Activated CD8-positive, alpha-beta memory T cell treated with anti-CD3 and anti-CD28 coated beads for 24 hours (primary cell): ENCODE measurements around the gene STRA8.

Source experiments
- DNase-seq: peaks from one replicate; pipeline ENCODE4 v3.0.0-alpha.2; 2020

Gene STRA8, protein sequence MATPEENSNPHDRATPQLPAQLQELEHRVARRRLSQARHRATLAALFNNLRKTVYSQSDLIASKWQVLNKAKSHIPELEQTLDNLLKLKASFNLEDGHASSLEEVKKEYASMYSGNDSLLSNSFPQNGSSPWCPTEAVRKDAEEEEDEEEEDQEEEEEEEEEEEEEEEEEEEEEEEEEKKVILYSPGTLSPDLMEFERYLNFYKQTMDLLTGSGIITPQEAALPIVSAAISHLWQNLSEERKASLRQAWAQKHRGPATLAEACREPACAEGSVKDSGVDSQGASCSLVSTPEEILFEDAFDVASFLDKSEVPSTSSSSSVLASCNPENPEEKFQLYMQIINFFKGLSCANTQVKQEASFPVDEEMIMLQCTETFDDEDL

DNA sequence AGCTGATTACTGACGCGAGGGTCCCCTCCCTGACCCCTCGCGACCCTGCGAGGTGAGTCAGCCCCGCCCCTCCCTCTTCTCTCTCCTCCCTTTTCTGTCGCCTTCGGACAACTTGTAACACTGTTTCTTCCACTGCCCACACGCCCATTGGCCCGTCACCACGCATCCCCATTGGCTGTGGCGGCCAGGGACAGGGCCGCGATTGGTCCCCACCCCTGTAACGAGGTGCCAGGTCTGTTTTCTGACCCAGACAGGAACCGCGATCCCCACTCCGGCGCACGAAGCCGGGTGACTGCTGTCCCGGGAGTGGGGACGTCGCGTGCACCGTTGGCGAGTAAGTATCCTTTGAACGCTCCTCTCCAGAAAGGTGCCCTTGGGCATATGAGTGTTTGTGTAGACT, at the start of gene STRA8:
Gene STRA8, plus strand, starts transcription at position 269 of the 400 bp plus-strand sequence. CDS start 6,687 bp downstream, outside the sequence.
- peak; percentile 13 for DNase-seq

GRCh38 chr7:135184254-135184841, 49.3 kb upstream of the STRA8 start:
- DNase-seq = peak; percentile 24

DNA sequence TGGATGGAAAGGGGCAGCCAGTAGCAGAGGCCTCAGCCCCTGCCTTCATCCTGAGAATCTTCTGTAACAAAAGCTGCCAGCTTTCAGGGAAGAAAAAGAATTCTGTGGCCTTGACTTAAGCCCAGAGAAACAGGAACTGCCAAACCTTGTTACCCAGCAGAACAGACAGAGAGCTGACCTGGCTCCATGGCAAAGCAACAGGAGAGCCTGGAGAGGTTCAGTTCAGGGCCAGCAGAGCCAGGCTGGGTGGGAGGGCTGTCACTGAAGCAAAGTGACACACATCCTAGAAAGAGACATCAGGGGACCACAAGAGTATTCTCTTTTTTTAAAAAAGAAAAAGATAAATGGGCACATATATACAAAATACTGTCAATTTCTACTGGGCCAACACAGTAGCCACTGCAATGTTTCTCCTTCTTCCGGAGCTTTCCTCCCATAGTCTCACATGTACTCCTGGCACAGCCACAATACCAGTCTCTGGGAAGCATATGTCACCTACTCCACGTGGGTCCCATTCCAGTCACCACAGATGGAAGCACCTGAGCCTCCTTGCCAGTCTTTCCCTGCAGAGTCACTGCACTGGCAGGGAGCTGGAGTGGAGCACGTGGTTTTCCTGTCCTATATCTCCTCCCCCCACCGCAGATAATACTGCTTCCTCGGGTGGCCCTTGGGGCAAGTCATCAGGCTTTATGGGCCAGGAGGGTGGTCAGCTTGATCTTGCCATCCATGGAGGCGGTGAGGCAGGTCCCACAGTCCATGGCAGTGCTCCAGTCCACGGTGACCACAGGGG, 48.0 kb upstream of the STRA8 start:
- peak; percentile 50 for DNase-seq

GRCh38 chr7:135186261-135186540, 47.4 kb upstream of the STRA8 start:
- DNase-seq = no peak

GRCh38 chr7:135186841-135187253, 46.8 kb upstream of the STRA8 start:
- DNase-seq = peak; percentile 41

GRCh38 chr7:135188298-135188984, 45.2 kb upstream of the STRA8 start:
- peak; percentile 37 for DNase-seq

- DNase-seq = no peak
Observed at GRCh38 chr7:135189221-135189662, 44.4 kb upstream of the STRA8 start.

DNA sequence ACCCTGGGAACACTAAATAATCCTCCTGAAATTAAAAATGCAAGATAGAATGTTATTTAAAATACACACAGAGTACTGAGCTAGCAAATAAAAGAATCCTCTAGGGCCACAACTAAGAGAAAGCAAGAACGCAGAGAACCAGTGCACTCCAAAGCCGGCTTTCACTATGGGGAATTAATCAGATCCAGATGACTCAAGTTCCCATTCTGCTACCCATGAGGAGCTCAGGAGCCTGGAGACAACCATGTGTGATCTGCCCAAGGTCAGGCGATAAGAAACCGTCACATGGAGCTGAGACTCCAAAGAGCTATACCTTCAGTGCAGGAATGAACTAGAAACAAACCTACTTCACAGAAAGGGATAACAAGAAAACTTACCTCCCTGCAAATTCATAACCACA, 43.7 kb upstream of the STRA8 start:
- DNase-seq = peak; percentile 4

DNA sequence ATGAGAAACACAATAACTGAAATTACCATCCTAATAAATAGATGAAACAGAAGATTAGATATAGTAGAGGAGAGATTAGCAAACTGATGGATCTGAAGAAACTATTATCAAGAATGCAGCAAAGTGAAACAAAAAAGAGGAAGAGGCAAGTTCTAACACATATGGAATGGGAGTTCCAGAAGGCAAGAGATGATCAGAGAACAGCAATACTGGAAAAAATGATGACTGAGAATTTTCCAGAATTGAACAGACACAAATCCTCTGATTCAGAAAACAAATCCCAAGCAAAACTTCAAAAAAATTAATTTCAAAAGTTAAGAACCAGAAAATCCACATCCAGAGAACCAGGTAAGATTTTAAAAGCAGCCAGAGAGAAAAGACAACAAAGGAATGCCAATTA, 42.9 kb upstream of the STRA8 start:
- DNase-seq = no peak

DNA sequence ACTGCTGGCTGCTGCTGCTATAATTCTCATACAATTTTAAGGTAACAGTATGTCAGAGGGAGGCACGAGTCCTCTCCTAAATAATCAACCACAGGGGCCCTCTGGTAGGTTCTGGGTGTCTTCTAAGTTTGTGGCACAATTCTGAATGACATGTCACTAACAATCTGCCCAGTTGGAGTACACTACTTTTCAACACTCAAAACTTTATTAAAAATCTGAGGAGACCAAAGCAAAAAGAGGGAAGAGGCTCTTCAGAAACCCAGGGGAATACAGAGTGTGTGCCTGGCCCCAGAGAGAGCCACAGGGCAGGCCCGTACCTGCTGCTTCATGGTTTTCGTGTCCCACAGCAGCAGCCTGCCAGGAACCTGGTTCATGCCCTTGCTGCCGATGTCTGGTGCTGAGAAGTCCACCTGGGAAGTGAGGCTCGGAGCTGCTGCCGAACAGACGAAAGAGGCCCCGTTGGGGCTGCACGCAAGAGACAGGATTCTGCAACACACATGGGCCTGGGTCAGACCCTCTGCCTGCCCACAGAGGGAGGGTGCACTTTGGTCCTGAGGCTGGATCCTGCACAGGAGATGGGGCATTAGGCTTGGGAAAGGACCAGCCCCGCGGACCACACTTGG, 40.6 kb upstream of the STRA8 start:
- peak; percentile 37 for DNase-seq

DNA sequence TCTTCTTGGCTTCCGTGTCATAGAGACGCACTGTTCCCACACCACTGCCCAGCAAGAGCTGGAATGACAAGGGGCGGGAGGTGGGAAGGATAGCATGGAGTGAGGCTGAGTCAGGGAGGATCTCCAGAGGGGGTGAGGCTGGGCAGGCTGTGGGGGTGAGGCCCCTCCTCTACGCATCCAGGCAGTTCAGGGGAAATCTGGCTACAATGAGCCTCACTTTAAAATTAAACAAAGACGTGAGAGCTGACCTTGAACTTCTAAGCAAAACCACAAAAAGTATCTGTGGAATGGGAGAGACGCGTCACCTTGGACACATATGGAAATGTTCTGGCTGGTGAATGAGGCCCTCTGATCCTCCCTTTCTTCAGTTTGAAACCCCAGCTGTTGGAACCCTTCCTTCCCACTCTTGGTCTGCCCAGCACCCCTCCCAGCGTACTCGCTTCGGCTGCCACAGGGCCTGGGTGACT, 40.0 kb upstream of the STRA8 start:
- peak; percentile 32 for DNase-seq

GRCh38 chr7:135194494-135195095, 39.0 kb upstream of the STRA8 start:
- DNase-seq = peak; percentile 42

GRCh38 chr7:135195156-135195555, 38.5 kb upstream of the STRA8 start:
- peak; percentile 24 for DNase-seq

GRCh38 chr7:135195968-135196629, 37.5 kb upstream of the STRA8 start:
- DNase-seq = peak; percentile 33

- DNase-seq = peak; percentile 24
Observed at GRCh38 chr7:135197343-135197742, 36.3 kb upstream of the STRA8 start.

GRCh38 chr7:135197906-135198655, 35.6 kb upstream of the STRA8 start:
- peak; percentile 45 for DNase-seq

DNA sequence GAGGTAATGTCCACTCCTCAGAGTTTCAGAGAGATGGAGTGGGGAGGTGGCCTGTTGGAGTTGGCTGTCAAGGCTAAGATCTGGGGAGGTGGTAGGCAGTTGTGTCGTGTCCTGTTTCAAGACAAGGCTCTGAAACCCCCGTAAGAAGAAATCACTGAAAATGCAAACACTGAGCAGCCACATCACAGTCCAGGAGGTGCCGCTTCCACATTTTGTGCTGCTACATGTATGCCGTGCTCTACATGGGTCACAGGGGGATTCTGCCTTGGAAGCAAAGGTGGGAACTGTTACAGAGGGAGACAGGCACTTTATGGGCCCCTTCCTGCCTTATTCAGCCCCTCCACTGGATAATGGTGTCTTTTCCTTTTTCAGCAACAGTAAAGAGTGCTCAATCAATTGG, 34.2 kb upstream of the STRA8 start:
- peak; percentile 21 for DNase-seq

DNA sequence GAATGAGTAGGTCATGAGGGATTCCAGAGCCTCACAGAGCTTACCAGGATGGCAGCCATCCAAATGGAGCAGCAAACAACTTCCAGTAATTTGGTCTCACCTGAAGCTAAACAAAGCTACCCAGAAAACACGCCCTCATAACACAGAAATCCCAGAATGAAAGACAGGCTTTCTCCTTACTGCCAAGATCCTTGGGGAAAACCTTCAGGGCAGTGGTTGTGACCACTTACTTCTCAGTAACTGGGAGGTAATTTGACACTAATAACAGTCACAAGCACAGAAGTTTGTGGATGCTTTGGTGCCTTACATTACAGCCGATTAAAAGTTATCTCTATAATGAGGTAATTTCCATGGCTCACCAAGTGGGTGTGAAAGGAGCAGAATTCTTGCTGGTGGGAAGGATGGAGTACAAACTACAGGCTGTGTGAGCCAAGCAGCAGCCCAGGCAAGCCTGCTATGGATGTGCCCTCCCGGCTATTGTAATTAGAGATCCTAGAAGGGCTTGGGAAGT, 32.8 kb upstream of the STRA8 start:
- DNase-seq = peak; percentile 7

DNA sequence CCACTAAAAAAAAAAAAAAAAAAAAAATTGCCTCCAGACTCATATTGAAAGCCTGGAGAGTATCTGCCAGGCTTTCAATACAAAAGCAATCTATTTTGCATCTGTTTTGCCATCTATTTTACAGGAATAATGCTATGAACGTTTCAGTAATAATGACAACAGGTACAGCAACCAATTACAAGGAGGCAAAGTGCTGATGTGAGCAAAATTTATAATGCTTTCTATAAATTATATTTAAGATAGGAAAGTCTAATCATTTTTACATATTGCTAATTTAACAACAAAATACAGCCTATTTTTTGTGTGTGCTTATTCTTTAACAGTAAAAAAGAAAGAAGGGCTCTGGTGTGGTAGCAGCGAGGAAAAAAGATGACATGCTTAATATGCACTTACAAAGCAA, 32.3 kb upstream of the STRA8 start:
- DNase-seq = no peak

GRCh38 chr7:135204341-135204749, 29.3 kb upstream of the STRA8 start:
- no peak for DNase-seq

DNA sequence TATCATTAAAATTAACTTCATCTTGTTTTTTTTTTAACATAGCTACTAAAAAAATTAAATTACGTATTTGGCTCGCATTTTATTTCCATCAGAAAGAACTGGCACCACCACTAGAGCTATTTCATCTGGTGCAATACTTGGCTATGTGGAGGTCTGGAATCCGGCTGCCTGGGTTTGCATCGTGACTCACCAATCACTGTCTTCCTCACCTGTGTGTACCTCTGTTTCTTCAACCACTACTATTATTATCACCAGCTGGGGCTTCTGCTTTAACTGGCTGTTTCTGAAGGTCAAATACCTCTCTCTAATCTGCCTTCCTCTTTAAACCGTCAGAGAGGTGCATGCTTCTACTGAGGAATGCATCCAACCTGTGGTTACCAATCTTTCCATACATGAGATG, 28.8 kb upstream of the STRA8 start:
- no peak for DNase-seq
